Forelimb muscle (tissue), 1 donor: ENCODE data around the gene RPP30. TPM values are rescaled to one million over a fixed set of nuclear protein-coding genes. Genes with fewer than 3 reads are reported as not detected.

Source experiments
- DNase-seq: peaks from one replicate; pipeline ENCODE4 v3.0.0-alpha.2; 2013; ENCODE audit warnings: low read depth
- polyA plus RNA-seq: library from polyadenylated mRNA; unstranded; fragments of 120-200 nt; gene quantifications from one replicate; pipeline ENCODE4 v1.2.1, GENCODE V29; 2013; ENCODE audit not compliant: insufficient read length

RPP30 gene
- polyA plus RNA-seq, 1 donor = 29.4 TPM

DNA sequence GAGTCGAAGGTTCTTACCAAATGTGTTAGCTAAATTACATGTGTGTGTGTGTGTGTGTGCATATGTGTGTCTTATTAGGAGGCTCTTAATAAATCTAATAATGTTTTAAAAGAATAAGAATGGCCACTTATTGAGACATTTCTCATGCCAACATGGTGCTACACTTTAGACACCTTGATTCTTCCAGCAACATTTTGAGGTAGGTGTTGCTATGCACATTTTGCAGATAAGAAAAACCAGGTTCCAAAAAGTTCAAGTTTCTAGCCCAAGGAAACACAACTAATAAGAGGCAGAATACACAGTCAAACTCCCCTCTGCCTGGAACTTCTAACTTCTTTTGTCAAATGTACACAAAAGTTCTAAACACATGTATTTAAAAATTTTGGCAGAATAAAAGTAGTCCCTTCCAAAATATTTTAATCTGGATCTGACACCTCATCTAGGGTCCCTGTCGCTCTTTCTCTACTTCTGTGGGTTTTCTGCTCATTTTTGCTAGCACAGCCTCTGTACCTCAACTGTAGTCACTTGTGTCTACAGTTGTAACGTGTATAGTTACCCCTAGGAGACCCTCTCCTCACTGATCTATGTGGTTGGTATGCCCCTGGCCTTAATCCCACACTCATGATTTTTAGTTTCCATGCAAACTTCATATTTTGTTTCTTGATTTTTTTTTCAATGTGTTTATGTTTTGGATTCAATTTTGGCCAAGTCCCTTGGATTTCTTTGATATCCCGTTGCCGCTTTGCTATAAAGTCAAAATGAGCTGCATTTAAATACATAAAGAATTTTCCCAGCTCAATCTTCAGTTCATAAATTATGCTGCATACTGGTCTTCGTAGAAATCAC is 44.8 kb downstream of the RPP30 start:
- no peak for DNase-seq

DNA sequence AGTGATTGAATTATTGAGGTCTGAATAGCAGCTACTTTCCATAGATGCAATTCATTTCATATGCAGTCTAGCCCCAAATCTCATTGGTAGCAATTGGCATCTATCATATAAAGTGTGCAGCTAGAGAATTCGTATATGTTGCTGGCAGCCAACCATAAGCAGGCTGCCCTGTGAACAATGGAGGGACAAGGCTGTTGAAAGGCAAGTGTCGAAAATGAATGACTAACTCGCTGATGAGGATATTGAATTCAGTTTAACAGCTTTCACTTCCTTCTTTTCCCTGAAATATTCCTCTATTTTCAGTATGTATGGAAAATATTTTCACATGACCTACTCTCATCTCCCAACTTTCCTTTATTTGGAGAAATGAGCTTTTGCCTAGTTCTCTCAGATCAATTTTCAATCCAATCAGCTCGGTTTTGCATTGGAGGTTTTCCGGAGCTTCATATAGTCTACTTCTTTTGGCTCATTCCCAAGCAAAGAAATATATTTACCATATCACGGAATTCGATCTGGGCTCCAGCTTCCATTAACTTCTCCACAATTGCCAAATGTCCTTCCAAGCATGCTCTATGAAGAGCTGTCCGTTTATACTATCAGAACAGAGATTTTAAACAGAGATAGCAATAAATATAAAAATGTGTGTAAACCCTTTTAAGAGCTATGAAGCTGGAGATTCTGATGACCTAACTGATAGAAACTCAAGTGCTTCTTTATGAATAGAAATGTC is 45.6 kb downstream of the RPP30 start:
- DNase-seq = no peak

- no peak for DNase-seq
Observed at GRCh38 chr10:90917968-90918318, 46.2 kb downstream of the RPP30 start.

GRCh38 chr10:90919683-90920574 is 48.2 kb downstream of the RPP30 start:
- DNase-seq = no peak

DNA sequence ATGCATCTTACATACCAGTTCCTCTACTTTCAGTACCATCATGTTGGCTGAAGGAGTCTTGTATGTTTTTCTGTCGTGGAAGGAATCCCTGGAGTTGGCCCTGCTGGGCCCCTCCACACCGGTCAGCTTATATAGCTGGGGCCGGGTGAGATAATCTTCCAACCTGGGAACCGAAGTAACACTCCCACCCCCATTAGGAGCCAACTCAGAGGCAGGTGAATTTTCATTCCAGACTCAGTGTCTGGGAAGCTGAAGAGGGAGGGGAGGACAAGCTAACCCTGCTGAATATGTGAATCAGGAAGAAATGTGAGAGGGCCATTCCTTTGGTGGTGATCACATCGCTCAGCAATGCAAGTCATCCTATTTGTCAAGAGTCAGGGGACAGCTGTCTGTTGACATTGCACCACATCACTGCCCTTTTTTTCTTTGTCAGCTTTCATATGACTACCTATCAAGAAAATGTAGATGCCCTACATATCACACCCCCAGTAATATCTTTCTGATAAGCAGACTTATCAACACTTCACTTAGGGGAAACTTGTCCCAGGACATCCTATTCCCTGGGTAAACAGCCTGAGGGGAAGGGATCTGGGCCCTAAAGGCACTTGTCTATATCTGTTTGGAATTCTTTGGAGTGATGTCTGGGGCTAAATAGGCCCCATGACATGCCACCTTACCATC is 49.4 kb downstream of the RPP30 start, which contains the start of gene ANKRD1:
Gene ANKRD1, minus strand, starts transcription at position 102 of the 681 bp plus-strand sequence. Its CDS starts 60 bp downstream, at position 42.
- no peak for DNase-seq

DNA sequence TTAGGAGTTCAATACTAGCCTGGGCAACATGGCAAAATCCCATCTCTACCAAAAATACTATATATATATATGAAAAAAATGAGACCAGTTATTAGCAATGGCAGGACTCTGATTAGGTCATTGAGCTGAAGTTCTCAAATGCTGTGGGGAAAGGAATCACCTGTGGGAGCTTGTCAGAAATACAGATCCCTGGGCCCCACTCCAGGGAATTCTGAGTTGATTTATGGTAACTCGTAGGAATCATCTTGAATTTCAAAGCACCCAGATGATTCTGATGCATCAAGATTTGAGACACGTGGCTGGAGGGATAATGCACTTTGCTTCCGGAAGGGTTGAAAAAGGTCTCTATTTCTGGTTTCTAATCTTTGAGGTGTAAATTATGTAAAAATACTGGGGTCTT is 50.1 kb downstream of the RPP30 start:
- no peak for DNase-seq

DNA sequence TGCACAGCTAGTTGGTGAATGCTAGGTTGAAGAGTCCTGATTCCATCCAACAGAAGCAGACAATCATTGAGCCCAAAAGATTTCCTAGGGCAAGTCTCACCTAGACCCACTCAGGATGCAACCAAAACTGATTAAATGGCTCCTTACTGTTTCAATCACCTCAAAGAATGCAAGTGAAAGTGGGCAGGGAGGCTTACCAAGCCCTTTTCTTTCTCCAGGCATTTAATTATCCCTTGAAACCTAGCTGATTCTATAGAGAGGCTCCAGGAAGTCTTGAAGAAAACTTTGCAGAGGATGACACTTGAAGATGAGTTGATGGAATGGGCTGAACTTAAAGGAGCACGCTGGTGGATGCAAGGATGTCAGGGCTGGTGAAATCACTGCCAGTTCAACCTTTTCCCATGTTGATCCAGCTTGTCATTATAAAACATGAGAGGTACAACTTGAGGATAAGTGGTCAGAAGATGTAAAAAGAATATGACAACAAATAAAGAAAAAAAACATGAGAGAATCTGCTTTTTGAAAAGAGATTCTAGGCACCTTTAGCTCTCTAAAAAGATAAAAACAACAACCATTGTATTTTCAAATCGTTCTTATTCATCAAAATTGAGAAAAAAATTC is 51.4 kb downstream of the RPP30 start:
- DNase-seq = no peak

DNA sequence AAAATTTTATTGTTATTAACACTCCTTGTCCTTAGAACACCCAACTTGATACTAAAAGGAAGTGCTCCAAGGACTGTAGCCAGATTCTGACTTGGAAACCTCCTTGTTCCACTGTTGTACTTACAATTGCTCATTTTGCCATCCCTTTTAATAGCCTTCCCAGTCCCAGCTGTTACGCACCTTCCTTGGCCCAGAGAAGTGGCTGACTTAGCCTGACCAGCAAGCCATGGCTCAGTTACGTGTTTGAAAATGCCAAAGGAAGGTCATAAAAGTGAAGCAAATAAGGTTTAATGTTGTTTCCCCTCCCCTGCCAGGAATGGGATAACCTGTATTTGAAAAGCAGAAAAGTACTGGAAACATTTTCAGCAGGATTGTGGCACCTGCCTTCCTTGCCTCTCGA is 52.8 kb downstream of the RPP30 start:
- DNase-seq = no peak

- no peak for DNase-seq
Observed at GRCh38 chr10:90925079-90926029, 53.6 kb downstream of the RPP30 start.

- DNase-seq = no peak
Observed at GRCh38 chr10:90927293-90927692, 55.5 kb downstream of the RPP30 start.

DNA sequence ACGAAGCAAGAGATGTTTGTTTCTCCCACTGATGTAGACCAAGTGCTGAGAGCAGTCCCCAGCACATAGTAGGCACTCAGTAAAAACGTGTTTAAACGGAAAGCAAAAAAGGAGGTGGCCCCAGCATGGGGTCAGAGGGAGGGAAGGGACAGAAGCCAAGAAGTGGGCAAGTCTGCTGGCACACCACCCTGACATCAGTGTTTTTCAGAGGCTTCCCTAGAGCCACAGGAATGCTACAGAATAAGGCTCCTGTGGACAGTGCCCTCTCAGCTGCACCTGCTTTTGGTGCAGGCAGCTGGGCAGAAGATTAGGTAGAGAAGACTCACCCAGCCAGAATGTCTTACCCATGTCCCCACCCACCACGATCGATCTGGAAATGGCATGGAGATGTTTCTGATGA is 57.4 kb downstream of the RPP30 start:
- no peak for DNase-seq

- DNase-seq = no peak
Observed at GRCh38 chr10:90930070-90930837, 58.5 kb downstream of the RPP30 start.

DNA sequence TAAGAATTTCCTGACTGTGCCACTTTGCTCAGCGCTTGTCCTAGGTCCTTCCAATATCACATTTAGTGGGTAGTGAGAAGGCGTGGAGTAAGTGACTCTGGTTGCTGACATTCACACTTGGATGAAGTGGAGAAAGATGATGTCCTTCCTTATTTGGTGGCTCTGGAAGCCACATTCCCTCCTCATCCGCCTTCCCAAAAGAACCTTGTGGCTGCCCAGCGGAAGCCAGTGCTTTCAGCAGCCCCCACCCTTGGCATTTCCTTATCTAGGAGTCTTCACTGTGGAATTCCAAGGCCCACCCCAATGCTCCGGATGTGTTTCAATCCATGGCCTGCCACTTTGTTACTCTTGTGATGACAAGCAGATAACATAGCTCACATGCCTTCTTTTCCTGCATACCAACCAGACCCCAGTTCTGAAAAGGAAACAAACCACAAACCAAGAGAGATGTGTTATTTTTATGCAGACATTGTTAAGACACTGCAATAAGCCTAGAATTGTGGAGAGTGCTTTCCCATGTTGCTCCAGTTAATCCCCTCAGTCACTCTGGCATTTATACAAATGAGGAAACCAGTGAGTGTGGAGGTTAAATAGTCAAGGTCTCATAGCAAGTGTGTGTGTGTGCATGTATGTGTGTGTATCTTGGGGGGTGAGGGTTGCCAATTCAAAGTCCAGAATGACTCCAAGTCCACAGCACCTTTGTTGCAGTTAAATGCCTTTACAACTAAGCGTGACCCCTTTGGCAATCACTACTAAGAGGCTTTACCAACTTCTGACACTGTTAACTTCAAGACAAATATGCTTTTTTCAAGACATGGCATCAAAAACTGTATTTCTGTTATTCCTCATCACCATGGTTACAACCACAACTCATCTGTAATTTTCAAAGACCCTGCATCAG is 59.4 kb downstream of the RPP30 start:
- DNase-seq = no peak

GRCh38 chr10:90935581-90936275 is 64.0 kb downstream of the RPP30 start:
- DNase-seq = no peak

DNA sequence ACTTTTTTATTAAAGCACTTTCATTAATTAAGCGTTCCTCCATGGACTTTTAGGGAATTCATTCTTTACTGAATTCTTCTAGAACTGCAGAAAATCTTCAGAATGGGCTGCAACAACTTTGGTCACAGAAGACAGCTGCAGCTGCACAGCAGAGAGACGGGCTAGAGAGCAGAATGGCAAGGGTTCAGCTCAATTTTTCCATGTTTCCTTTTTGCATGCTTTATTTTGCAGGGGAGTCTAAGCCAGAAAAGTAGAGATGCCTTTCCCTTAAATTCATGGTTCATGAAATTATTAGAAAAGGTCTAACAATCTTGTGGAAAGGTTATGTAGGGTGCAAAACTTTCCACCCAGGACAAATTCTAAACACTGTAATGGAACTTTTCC is 64.5 kb downstream of the RPP30 start:
- no peak for DNase-seq

DNA sequence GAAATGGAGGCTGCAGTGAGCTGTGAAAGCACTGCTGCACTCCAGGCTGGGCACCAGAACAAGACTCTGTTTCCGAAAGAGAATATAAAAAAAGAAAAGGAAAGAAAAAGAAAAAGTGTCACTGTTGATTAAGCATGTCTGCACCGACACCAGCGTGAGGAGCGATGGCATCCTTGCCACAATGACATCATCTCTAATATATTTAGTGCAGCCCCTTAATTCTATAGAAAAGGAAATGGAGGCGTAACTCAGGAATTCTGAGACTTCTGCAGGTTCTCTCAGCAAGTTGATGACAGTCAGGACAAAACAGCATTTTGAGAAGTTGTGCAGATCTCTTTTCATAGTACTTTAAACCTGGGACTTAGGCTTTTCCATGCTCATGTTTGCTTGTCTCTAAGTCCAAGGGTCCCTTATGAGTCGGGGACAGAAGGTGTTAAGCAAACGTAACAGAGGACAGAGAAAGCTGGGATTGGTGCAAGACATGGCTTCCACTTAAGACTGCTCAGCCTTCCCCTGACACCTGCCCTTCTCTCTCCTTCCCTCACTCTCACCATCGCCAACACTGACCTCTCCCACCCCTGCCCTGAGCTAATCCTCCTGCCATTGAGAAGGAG is 66.0 kb downstream of the RPP30 start:
- DNase-seq = no peak

DNA sequence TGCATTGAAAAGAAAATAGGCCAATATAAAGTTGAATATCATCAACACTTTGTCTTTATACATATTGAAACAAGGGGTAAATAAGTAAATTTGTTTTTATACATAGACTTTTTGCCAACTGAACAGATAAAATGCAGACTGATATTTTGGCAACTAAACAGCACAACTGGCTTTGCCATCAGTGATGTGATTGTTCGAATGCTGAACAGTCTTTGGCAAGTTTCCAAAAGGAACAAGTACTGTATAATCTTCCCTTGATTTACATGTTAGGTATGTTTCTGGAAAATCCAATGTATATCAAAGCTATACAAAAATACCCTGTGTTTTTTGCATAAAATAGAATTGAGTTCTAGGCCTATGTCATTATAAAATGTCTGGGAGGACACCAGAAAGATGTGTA is 67.3 kb downstream of the RPP30 start:
- no peak for DNase-seq
